H1 (cell line): ENCODE data around the gene CEP192. TPM values are rescaled to one million over a fixed set of nuclear protein-coding genes. Genes with fewer than 3 reads are reported as not detected.

Experiments used
- BRCA1 ChIP-seq: IDR thresholded peaks from 2 replicates; pipeline ENCODE4 v1.6.1; 2012; ENCODE audit warnings: low read depth, low read length, improper control_type of control experiment
- RBBP5 ChIP-seq: IDR thresholded peaks from 2 replicates; pipeline ENCODE4 v1.7.1; 2012; ENCODE audit warnings: low read depth, mild to moderate bottlenecking, inconsistent platforms, low read length, moderate library complexity, borderline replicate concordance
- SRF ChIP-seq: IDR thresholded peaks from 2 replicates; pipeline ENCODE4 v1.6.1; 2011; ENCODE audit warnings: mild to moderate bottlenecking, low read depth, low read length, moderate library complexity
- polyA plus RNA-seq, 7 experiments: library from polyadenylated mRNA; depleted of rRNA in 3 of 7; stranded (reverse) in 5 of 7; unstranded in 2 of 7; fragments of >200 nt in 5 of 7; fragments of 200-250 nt in 2 of 7; gene quantifications; 1 replicate in 5 of 7; 2 replicates in 1 of 7; 4 replicates in 1 of 7; pipeline versions ENCODE4 v1.2.1 to v1.2.3, GENCODE V29; 2011 to 2013; ENCODE audit warnings: missing spikeins in 2 of 7, mixed read lengths in 2 of 7
- total RNA-seq: library from RNA; stranded (reverse); fragmentation: NEBNext Ultra II Directional; extraction: Animal tissue kit (Norgen Biotek cat#: 25700); gene quantifications from 2 replicates; pipeline ENCODE4 v1.2.1, GENCODE V29; 2021

CEP192 gene
- total and polyA plus RNA-seq, 2 of the 8 experiments (the other 6 are each of a cell fraction or from before 2014, with no cell fraction given): 13.4 to 23.1 TPM

DNA sequence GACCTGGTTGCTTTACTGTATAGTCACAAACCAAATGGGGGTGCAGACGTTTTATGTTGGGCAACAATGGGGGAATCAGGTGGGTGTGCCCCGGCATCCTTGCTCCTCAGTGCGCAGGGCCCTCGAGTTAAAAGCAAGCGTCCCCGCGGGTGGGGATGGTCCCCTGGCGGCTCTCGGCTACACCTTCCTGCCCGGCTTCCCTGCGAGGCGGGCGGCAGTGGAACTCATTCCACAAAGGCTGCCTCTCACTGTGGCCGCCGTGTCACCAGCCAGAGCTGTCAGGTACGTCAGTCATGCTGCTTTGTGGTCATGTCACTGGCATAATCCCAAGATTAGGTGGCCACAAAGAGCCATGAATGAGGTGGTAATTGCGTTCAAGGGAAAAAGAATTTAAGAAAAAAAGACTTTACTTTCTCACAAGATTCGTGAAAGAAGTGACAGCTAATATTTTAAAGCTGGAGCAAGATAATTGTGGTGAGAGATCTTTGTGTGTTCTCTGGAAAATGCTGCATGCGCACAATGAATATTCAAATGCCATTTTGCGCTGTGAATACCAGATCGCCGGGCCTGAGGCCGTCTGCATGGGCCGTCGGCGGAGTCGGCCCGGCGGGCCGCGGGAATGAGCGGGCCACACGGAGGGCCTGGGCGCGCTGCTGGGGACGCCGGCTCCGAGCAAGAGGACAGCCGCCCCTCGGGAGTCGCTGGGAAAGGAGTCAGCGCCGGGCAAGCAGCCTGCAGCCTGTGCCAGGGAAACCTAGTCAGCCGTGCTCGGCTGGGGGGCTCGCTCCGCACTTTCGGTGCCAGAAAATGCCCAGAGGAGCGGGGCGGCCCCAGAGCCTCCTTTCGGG, 145.1 kb downstream of the CEP192 start (continued):
- TF ChIP-seq RBBP5: no peak
- TF ChIP-seq SRF: no peak
- TF ChIP-seq BRCA1: no peak
- TF ChIP-seq, all 59 proteins: peak for 0
